GM18499 (cell line): ENCODE data around the gene PATE3.

Experiments used
- ATAC-seq: cut with Tn5 transposase; IDR thresholded peaks from one replicate; pipeline ENCODE4 v1.9.1; 2021; ENCODE audit warnings: moderate number of reproducible peaks; ENCODE audit not compliant: insufficient read depth, unreplicated experiment

PATE3 gene, protein sequence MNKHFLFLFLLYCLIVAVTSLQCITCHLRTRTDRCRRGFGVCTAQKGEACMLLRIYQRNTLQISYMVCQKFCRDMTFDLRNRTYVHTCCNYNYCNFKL

DNA sequence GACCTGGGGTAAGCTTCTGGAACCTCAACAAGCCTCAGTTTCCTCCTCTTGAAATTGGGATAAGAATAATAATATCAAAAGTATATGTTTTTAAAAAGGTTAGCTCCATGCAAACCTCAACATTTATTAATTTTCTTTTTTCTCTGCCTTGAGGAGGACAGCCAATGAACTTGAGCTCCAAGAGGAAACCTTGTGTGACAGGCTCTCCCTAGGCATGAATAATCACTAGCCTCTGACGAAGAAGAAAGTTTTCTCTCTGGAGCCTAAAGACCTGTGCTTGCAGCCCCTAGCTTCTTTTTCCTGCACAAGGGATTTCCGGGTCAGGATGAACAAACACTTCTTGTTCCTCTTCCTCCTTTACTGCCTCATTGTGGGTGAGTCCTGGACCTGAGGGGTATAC, at the start of gene PATE3:
Gene PATE3, plus strand, starts transcription at position 301 of the 400 bp plus-strand sequence. Its CDS starts 25 bp downstream, at position 326.
- ATAC-seq, result no peak

DNA sequence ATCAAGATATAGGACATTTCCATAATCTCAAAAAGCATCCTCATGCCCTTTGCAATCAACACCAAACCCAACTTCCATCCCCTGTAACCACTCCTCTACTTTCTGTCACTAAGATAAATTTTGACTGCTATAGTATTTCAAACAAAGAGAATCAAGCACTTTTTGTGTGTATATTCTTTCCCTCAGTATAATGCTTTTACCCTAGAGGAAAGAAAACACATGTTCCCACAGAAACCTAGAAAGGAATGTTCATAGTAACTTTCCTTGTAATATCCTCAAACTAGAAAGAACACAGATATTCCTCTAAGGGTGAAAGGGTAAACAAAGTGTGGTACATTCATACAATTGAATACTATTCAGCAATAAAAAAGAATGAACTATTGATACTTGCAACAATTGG, 47.3 kb upstream of the PATE3 start:
- ATAC-seq, result no peak

DNA sequence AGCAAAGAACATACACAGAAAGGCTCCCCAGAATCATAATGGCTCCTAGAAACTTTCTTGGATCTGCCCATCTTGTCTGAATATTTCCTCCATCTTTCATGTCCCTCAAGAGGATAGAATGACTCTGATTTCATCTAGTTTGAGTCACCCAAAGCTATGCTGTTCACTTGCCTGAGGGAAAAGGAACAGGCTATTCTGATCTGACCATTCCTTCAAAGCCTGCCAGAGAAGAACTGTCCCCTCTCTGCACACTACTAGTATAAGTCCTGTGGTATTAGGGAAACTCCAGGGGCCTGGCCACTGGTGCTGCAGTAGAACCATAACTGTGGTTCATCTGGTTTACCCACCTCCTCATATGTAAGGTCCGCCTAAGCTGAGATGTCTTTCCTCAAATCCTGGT, 44.2 kb upstream of the PATE3 start:
- ATAC-seq, result no peak

DNA sequence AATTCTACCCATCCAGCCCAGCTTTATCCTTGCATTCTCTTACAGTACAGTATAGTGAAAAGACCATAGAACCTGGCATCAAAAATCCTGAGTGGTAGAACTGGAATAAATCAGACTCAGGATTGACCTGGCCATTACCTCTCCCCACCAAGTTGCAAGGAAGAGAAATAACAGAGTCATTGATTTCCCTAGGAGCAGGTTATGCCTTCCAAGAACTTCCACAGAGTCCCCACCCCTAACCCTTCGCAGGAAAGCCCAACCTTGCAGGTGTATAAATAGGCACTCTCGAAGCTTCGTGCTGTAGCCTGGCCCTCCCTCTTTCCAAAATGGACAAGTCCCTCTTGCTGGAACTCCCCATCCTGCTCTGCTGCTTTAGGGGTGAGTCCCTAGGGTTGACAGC, 41.9 kb upstream of the PATE3 start, which contains the start of gene PATE1:
Gene PATE1, plus strand, starts transcription at position 301 of the 400 bp plus-strand sequence. Its CDS starts 26 bp downstream, at position 327.
- no peak for ATAC-seq

DNA sequence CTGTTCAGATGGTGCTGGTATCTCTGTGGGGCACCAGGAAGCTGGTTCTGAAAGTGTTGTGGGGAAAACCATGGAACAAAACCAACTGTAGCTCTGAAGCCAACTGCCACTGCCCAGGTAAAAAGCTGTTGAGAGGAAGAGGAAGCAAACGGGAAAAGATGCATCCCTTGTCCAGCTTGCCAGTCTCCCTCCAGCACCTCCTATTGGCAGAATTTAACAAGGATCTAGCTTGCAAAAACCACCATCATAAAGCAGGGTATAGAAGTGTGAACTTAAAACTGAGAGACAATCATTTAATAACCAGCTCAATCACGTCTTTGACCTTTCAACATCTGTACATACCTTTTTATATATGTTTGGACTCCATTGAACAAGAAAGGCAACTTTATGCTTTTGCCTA, 37.3 kb upstream of the PATE3 start:
- no peak for ATAC-seq

DNA sequence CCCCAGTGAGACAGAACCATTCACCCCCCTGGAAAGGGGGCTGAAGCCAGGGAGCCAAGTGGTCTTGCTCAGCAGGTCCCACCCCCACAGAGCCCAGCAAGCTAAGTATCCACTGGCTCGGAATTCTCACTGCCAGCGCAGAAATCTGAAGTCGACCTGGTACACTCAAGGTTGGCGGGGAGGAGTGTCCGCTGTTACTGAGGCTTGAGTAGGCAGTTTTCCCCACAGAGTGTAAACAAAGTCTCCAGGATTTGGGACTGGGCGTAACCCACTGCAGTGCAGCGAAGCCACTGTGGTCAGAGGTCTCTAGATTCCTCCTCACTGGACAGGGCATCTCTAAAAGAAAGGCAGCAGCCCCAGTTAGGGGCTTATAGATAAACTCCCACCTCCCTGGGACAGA, 31.9 kb upstream of the PATE3 start:
- ATAC-seq, result no peak

DNA sequence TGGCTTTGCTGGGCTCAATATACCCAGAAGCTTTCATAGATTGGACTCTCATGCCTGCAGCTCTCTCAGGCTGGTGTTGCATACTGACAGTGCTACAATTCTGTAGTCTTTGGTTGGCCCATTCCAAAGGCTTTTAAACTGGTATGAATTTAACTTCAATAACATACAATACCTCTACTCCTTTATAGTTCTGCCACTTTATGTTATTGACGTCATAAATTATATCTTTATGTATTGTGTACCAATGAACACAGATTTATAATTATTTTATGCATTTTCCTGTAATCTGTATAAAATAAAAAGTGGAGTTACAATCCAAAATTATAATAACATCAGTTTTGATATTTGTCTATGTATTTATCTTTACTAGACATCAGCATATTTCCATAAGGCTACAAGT, 25.5 kb upstream of the PATE3 start:
- ATAC-seq, result no peak

DNA sequence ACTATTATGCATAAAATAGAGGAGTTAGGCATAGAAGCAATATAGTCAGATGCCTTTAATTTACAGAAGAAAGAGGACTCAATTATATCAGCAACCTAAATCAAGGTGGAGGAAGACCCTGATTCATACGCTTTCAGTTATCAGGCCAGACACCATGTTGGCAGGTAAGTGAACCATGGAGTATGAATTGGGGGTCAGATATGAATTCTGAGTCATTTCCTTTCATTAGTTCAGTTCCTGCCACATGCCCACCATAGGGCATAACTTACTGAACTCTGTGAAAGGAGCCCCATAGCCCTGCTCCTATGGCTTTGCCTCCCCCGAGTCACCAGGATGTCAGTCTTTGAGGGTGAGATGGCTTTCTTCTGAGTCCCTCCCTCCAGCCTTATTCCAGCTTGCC, 24.4 kb upstream of the PATE3 start:
- no peak for ATAC-seq

DNA sequence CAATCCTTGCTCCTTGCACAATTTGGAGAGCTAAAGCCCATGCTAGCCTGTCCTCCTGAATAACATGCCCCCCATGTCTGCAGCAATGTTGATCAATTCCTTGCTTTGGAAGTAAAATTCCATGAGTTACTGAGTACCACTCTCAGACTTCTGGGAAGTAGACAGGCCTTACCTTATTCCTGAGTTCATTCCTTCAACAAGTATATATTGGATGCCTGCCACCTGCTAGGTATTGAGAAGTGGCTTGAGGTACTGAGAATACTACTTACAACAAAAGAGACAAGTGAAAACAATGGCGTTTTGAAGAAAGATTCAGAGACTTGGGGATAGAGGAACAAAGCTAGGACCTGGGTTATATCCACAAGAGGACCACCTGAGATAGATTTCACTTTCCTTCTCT, 21.7 kb upstream of the PATE3 start:
- ATAC-seq, result no peak

DNA sequence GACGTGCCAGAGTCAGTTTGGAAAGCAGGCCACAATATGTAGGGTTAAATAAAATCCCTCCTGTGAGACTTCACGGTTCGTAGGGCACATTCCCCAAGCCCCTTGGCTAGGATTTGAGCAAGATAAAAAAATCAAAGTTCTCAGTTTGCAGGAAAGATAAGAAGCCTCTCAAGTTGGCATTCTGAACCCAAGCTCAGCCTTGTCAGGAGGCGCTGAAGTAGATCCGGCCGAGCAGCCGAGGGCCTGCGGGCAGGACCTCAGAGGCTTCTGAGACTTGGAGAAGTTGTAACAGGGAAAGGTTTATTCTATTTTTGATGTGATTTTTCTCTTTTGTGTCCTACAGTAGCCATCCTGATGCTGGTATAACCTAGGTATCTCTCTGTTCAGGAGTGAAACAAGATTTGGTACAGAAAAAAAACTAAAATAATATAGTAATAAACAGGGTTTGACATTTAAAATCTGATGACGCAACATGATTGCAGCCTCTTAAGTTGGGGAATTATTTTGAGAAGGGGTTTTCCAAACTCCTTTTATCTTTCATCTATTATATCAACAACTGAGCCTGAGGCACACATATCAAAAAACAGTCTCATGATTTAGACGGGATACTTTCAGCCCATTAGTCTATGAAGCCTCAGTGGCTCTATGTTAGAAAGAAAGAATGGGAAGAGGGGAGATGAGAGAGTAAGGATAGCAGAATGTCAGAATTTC, 19.4 kb upstream of the PATE3 start:
- ATAC-seq, result no peak

DNA sequence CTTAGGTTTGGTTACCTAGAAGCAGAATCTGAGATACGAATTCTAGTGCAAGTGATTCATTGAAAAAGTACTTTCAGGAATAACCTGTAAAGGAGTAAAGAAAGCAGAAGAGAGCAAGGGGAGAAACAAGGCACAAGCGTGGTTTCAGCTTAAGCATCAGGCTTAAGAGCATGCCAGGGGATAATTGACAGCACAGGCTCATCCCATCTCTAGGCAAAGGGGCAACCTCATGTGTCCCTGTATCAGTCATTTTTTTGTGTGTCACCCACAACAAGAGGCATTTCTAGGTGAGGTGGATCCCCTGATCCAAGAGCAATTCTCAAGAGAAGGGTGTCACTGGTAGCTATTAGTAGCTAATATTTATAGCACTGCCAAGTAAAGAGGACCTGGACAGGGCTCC, 17.3 kb upstream of the PATE3 start:
- ATAC-seq, result no peak

DNA sequence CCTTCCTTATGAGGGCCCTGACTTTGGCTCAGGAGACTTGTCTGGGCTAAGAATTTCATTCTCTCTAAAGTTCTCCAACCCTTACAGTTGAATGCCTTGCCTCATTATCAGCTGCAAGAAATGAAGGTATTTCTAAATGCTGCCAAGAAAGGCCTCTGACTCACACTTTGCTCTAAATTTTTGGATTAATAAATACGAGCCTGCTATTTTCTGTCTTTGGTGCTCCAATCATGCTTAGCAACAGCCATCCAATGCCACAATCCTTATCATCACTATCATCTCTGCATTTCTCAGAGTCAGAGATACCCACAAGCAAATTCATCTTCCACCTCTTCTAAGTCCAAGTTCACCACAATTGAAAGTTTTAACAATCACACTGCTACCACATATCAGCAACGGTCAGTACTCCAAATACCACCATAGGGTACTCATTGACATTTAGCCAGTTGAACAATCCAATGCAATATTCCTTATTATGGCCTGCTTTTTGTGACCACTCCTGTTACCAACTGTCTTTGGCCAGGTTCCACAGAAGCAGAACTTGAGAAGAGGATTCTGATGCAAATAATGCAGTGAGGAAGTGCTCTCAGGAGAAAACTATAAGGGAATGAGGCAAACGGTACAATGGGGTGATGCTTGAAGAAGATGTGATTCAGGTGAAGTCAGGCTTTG, 15.0 kb upstream of the PATE3 start:
- no peak for ATAC-seq

DNA sequence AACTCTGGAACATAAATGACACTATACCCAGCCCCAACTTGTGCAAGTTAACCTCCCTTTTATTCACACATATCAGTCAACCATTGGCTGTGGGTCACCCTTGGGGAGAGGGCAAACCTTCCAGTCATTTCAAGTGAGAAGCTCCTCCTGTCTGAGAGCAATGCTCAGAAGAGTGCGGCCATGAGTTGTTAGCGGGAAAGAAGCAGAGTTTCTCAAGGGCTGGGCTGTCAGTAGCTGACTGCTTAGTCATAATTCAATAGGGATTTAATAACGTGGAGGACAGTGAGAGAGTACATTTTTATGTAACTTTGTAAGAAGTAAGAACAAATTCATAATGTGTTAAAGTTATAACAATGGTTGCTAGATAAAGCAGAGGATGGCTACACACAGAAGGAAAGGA, 14.4 kb upstream of the PATE3 start:
- ATAC-seq, result no peak

DNA sequence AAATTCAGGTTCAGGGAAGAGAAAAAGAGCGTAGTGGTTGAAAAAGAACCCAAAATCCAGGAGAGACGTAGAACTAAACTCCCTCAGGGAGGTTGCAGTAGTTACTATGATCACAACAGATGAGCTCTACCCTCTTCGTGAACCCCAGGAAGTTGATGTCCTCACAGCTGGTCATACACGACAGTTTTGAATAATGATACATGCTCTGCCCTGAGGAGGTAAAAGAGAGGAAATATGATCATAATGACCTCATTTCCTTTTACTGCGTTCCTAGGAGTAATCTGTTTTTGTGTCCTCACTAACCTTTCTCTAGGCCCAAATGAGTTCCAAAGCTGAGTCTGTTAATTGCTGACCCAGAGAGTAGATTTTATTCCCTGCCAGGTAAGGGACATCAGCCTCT, 10.6 kb upstream of the PATE3 start:
- ATAC-seq, result no peak

DNA sequence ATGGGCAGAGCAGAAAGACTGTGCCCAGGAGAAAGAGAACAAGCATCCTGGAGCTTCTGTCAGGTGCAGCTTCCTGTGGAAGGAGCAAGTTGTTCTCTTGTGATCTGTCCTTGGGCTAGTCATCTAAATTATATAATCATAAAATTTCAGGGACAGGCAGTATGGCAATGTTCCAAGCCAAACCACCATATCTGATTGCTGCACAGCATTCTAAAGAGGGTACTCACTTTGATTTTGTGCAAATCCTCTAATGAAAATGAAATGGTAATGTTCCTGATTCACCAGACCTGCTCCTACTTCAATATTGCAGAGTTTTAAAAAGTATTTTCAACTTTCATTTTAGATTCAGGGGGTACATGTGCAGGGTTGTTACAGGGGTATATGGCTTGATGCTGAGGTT, 9.2 kb upstream of the PATE3 start, which contains the start of gene PATE2:
Gene PATE2, minus strand, starts transcription at position 101 of the 400 bp plus-strand sequence. Its CDS starts 55 bp downstream, at position 46.
- no peak for ATAC-seq

DNA sequence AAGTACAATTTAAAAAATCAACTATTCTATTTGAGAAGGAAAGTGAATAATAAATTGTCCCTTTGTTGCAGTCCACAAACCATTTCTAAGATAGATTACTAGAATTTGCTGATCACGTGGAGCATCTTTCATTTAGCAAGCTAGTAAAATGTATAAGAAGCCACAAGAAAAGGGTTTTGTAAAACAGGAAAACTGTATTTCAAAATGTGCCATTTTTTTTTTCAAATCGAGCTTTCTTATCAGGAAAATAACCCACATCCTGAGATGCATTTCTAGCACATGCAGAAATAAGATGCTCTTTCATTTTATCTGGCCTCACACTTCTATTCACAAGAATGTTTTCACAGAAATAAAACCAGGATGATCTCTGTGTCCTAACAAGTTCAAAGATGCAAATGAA, 3.2 kb upstream of the PATE3 start:
- no peak for ATAC-seq

DNA sequence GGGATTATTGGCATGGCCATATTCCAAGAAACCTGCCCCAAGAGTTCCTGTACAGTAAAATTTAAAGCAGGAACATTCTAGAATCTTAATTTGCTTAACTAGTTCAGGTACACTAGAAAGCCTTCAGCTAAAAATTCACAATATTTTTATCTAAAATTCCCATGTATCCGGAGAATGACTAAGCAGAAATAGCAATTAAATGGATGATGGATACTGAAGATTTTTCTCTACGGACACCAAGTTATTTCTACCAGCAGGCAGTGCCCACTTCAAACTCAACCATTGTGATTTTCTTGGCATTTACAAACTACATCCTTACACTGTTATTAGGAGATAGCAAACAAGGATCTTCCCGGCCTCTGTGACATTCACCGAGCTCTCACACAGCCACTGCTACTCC, 2.9 kb downstream of the PATE3 start:
- no peak for ATAC-seq

DNA sequence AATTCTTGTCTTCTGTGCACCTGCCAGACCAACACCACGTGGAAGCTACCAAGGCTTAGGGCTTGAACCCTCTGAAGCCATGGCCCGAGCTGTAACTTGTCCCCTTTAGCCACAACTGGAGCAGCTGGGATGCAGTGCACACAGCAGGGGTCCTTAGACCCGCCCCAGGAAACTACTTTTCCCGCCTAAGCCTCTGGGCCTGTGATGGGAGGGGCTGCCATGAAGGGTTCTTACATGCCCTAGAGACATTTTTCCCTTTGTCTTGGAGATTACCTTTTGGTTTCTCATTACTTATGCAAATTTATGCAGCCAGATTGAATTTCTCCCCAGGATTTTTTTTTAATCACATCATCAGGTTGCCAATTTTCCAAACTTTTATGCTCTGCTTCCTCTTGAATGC, 9.7 kb downstream of the PATE3 start:
- ATAC-seq, result no peak

DNA sequence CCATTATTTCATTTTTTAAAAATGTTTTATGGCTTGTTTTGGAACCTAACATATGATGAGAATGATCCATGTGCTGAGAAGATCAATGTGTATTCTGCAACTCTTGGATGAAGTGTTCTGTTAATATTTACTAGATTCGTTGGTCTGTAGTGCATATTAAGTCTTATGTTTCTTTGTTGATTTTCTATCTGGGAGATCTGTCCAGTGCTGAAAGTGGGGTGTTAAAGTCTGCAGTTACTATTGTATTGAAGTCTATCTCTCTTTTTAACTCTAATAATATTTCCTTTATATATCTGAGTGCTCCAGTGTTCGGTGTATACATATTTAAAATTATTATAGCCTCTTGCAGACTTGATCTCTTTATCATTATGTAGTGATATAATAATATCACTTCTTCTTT, 11.9 kb downstream of the PATE3 start:
- no peak for ATAC-seq

DNA sequence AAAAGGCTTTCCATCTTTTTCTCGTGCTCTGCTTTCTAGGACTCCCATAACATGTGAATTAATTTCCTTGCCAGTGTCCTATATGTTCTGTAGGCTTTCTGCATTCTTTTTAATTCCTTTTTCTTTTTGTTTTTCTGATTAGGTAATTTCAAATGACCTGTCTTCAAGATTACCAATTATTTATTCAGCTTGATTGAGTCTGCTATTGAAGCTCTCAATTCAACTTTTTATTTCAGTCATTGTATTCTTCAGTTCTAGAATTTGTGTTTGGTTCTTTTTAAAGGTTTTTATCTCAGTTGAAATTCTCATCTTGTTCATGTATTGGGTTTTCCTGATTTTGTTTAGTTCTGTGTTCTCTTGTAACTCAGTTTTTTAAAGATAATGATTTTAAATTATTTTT, 14.5 kb downstream of the PATE3 start:
- no peak for ATAC-seq

DNA sequence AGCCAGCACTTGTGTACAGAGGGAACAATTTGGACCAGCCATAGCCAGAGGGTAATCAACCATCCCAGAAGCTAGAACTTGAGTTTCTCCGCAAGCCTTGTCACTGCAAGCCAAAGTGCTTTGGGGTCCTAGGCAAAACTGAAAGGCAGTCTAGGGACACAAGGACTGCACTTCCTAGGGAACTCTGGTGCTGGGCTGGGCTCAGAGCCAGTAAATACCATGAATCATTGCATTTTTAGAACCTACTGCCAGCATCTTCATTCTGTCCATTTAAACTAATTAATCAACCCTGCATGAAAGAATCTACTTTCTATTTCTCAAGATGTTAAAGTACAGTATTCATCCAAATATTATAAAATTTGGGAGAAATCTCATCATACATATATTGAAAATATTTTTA, 20.0 kb downstream of the PATE3 start:
- ATAC-seq, result no peak

DNA sequence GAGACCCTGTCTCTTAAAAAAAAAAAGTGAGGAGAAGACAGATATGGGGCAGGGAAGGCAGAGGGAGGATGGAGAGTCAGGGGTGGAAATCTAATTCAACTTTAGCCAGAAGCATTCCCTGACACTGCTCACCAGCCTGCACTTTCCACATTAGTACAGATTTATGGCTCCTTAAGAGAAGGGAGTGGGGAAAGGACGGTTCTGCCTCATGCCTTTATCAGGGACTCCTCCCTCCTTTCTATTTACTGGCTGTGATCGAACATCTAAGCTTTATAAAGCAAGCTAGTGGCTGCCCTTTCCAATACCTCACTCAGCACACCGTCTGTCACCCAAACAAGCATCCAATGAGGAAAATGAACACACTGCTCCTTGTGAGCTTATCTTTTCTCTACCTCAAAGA, 45.1 kb downstream of the PATE3 start, which contains the start of gene PATE4:
Gene PATE4, plus strand, starts transcription at position 301 of the 400 bp plus-strand sequence. Its CDS starts 44 bp downstream, at position 345.
- no peak for ATAC-seq
